Mucosa of rectum (tissue), 2 donors: ENCODE results near the gene EIF6.

Source experiments
- H3K27ac ChIP-seq, 2 donors: one replicate each; pipeline ENCODE4 v1.7.0; 2013; ENCODE audit warnings: inconsistent platforms in 2 of 2, low read depth in 2 of 2, low read length in 2 of 2
- H3K27me3 ChIP-seq, 2 donors: one replicate each; pipeline ENCODE4 v1.7.0; 2013; ENCODE audit warnings: low read length in 2 of 2; ENCODE audit not compliant: control insufficient read depth in 2 of 2, insufficient read depth in 2 of 2
- H3K36me3 ChIP-seq, 2 donors: one replicate each; pipeline ENCODE4 v1.7.0; 2013; ENCODE audit warnings: low read length in 2 of 2; ENCODE audit not compliant: control insufficient read depth in 2 of 2, insufficient read depth in 2 of 2
- H3K4me1 ChIP-seq, 2 donors: one replicate each; pipeline ENCODE4 v1.7.0; 2013; ENCODE audit warnings: low read length in 2 of 2, mild to moderate bottlenecking in 1 of 2; ENCODE audit not compliant: control insufficient read depth in 2 of 2, insufficient read depth in 2 of 2
- H3K4me3 ChIP-seq, 2 donors: one replicate each; pipeline ENCODE4 v1.7.0; 2013; ENCODE audit warnings: low read length in 2 of 2
- H3K9ac ChIP-seq, 2 donors: one replicate each; pipeline ENCODE4 v1.7.0; 2013; ENCODE audit warnings: low read length in 2 of 2, low read depth in 1 of 2, mild to moderate bottlenecking in 1 of 2
- H3K9me3 ChIP-seq, 2 donors: one replicate each; pipeline ENCODE4 v1.7.0; 2013; ENCODE audit warnings: low read length in 2 of 2; ENCODE audit not compliant: control insufficient read depth in 2 of 2
- donor health status: healthy.
- donor health status: Normal muscosa, but diverticular disease.

The EIF6 gene

DNA sequence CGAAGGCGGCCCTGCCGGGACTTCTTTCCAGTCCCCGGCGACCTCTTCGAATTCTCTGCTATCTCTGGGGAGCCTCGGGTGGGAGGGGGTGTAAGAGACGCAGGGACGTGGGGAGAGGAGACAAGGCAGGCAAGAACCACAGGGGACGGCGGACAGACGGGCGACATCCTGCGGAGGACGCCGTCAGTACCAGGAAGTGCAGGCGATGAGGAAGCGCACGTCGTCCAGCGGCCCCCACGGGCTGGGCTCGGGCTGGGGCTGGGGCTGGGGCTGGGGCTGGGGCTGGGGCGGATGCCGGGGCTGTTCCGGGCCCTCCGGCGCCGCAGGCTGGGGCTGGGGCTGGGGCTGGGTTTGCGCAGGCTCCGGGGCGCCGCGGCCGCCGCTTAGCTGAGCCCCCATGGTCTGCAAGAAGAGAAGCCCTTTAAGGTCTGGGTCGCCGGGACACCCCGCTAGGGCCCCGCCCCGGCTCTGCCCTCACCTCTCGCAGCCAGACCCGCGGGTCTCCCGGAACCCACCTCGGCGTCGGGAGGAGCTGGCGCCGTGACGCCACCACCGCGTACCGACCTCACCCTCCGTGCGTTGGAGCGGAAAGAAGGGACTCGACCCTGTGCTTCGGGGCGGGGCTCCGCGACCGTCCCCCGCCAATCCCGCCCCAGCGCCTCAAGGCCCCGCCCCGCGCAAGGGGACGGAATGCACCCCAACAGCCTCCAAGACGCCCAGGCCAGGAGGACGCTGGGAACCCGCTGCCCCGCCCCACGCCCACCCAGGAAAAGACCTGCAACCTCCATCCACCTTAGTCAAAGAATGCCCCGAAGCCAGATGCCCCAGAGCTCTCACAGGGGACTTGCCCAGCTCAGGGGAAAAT lies 6.8 kb downstream of the EIF6 start, which contains the start of gene MMP24OS:
Gene MMP24OS (minus strand): TSS at position 592 of the 865 bp plus-strand sequence. CDS start 193 bp downstream, at position 399.
- peaks cover 11 to 15% of the 10 kb centered on the region in 2 donors for H3K4me1 ChIP-seq
- peaks cover 43 to 47% of the 10 kb centered on the region in 2 donors for H3K36me3 ChIP-seq
- peak within 1 kb of the TSS; percentile 72 to 87 for H3K4me3 ChIP-seq
- H3K27me3 ChIP-seq, result no peaks in the 10 kb centered on the region
- no peaks in the 10 kb centered on the region for H3K9me3 ChIP-seq
- peak within 1 kb of the TSS; percentile 95 to 97 for H3K27ac ChIP-seq
- peak within 1 kb of the TSS; percentile 88 to 95 for H3K9ac ChIP-seq

DNA sequence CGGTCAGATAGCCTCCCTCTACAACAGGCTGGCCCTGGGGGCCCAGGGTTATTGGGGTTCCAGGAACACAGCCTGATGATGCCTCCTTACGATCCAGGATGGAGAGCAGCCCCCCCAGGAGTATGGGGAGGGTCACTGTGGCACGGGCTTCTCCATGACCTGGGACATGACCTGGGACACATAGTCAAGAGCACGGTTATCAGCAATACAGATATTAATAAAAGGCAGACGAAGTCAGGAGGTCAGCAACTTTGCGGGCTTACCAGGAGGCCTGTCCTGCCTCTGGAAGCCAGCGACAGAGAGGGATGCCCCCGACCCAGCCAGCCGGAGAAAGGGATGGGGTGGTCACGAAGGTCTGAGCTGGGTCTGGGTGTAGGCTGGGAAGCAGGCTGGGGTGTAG lies 7.4 kb downstream of the EIF6 start:
- H3K4me1 ChIP-seq, result peaks cover 11 to 15% of the 10 kb centered on the region in 2 donors
- H3K4me3 ChIP-seq, result peak overlapping the region; percentile 72 to 87
- H3K9me3 ChIP-seq, result no peaks in the 10 kb centered on the region
- no peaks in the 10 kb centered on the region for H3K27me3 ChIP-seq
- H3K36me3 ChIP-seq, result peaks cover 41 to 45% of the 10 kb centered on the region in 2 donors
- H3K27ac ChIP-seq, result peak overlapping the region; percentile 95 to 97
- peak overlapping the region; percentile 88 to 95 for H3K9ac ChIP-seq

DNA sequence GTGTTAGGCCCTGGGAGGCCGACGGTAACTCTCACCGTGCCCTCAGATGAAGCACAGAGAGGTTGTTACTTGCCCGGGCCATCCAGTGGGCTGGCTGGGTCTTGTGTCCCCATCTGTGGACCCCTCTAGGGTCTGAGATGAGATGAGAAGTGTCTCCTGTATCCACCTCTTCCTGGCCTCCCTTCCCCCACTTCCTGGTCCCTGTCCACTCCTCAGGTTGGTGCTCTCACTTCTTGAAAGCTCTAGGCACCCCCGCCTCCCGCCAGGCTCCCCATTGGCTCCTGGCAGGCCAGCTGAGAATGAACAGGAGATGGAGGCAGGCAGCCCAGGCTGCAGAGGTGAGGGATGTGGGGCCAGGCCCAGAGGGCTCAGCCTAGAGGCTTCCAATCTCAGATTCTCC lies 8.2 kb downstream of the EIF6 start:
- Histone ChIP-seq H3K27me3 (no peaks in the 10 kb centered on the region), H3K9ac (peak overlapping the region in 1 of 2 donors; percentile 88), H3K4me1 (peaks cover 11 to 15% of the 10 kb centered on the region in 2 donors), H3K36me3 (peaks cover 41 to 43% of the 10 kb centered on the region in 2 donors), H3K4me3 (peak overlapping the region; percentile 72 to 87), H3K27ac (peak overlapping the region in 1 of 2 donors; percentile 95), H3K9me3 (no peaks in the 10 kb centered on the region)

DNA sequence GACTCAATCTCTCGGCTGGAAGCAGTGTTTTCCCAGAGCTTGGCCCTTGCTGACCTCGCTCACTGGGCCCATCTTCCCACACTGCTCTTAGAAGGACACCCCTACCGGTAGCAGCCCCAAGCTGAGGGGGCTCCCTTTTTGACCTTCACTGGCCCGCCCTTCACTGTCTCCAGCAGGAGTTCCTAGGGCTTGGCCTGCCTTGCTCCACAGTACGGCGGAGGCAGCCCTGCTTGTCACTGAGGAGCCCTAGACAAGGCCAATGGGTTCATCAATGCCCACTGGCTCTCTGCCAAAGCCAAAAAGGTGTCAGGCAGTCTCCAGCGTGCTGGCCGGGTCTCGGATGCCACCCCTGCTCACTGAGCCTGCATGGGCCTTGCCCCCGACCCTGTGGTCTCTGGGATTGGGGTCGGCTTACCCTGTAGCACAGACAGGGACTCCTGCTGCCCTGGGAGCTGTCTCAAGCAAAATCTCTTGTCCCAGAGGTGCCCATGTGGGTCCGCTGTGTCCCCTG lies 8.8 kb downstream of the EIF6 start:
- Histone ChIP-seq H3K27ac (no peak overlapping the region), H3K9ac (no peak overlapping the region), H3K4me1 (peaks cover 11 to 15% of the 10 kb centered on the region in 2 donors), H3K36me3 (peaks cover 46 to 47% of the 10 kb centered on the region in 2 donors), H3K27me3 (no peaks in the 10 kb centered on the region), H3K4me3 (no peak overlapping the region), H3K9me3 (no peaks in the 10 kb centered on the region)

DNA sequence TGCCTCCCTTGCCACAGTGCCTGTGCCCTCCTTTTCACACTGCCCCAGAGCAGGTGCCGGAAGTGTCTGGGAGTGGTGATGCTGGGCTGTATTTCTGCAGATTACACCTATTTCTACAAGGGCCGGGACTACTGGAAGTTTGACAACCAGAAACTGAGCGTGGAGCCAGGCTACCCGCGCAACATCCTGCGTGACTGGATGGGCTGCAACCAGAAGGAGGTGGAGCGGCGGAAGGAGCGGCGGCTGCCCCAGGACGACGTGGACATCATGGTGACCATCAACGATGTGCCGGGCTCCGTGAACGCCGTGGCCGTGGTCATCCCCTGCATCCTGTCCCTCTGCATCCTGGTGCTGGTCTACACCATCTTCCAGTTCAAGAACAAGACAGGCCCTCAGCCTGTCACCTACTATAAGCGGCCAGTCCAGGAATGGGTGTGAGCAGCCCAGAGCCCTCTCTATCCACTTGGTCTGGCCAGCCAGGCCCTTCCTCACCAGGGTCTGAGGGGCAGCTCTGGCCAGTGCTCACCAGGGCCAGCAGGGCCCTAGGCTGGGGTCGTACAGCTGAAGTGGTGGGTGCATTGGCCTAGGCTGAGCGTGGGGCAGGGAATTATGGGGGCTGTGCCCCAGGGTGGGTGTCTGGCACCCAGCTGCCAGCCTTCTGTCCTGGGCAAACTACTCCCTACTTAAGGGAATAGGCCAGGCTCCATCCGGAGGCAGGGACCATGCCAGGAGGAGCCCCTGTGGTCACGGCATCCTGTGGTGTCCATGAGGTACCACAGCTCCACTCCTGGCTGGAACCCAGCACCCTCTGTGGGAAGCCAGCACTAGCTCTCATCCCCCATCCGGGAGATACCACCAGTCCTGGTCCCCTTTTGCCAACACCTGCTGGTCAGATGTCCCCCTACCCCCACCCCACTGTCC lies 10.1 kb downstream of the EIF6 start:
- peaks cover 35 to 38% of the 10 kb centered on the region in 2 donors for H3K36me3 ChIP-seq

DNA sequence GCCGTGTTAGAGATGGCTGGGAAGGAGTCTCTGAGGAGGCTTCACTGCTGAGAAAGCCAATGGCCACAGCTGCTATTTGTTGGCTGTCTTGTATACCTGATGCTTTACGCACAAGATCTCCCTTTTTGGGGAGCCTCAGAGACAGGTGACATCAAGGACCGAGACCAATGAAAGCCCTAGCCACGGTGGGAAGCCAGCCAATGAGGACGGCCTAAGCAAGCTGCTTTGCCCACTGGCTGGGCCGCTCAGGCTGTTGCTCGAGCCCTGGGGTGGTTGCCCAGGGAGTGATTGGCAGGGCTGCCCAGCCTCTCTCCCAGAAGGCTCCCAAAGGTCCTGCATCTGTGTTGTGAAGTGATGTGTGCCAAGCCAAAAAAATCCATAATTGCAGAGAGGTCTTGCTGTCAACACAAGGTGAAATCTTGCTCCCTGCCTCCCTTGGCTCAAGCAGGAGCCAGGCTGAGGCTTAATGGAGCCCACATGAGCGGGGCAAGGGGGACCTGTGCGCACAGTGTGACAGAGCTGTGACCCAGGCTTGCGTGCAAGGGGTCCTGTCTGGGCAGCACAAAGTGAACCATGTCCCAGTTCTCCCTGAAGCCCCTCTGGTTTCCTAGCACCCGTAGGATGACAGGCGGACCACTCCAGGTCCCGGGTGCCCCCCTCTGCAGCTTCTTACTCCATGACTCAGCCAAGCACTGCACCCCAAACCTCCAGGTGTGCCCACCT lies 11.0 kb downstream of the EIF6 start:
- Histone ChIP-seq H3K4me1 (peaks cover 14% of the 10 kb centered on the region in 2 donors), H3K4me3 (no peak overlapping the region), H3K36me3 (peaks cover 27 to 30% of the 10 kb centered on the region in 2 donors), H3K27ac (no peak overlapping the region), H3K9ac (no peak overlapping the region), H3K27me3 (no peaks in the 10 kb centered on the region), H3K9me3 (no peaks in the 10 kb centered on the region)

More for the DNA sequence above, 10.1 kb downstream of the EIF6 start:
- H3K9me3 ChIP-seq, result no peaks in the 10 kb centered on the region
- no peak overlapping the region for H3K4me3 ChIP-seq
- H3K27ac ChIP-seq, result no peak overlapping the region
- no peaks in the 10 kb centered on the region for H3K27me3 ChIP-seq
- H3K9ac ChIP-seq, result no peak overlapping the region
- peaks cover 14 to 15% of the 10 kb centered on the region in 2 donors for H3K4me1 ChIP-seq

DNA sequence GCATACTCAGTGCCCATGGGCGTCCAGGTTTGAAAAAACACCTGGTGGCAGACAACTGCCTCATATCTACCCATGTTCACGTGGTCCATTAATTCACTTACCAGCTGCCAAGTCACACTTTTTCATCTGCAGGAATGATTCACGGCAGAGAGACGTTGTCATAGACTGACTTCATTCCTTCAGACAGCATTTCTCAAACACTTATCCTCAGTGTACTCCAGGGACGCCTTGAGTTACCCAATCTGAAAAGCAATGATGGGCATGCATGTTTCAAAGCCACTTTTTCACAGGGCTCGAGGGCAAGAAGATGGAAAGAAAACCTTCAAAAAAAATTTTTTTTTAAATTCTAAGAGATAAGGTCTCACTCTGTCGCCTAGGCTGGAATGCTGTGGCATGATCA lies 12.7 kb downstream of the EIF6 start:
- H3K4me3 ChIP-seq, result no peak overlapping the region
- no peak overlapping the region for H3K27ac ChIP-seq

DNA sequence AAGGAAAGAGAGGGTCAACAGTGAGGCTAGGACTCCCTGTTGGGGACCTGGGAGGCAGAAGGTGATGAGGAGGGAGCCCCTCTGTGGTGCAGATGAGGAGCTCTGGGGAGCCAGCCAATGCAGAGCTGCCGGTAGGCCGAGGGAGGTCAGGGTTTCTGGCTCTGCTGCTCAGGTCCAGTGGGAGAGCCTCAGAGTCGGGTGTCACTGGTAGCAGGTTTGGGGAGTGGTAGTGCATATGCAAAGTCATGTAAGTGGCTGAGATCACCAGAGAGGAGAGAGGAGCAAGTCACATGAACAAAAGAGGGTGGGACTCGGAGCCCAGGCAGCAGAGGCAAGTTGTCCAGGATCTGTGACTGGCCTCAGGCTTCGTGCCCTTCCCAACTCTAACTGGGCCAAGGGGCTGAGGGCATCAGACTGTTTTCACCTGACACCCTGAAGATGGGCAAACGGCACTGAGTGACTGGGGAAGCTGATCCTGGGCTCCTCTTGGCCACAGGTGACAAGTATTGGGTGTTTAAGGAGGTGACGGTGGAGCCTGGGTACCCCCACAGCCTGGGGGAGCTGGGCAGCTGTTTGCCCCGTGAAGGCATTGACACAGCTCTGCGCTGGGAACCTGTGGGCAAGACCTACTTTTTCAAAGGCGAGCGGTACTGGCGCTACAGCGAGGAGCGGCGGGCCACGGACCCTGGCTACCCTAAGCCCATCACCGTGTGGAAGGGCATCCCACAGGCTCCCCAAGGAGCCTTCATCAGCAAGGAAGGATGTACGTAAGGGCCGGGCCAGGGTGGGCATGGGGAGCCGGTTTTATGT lies 13.3 kb downstream of the EIF6 start:
- H3K27me3 ChIP-seq, result no peaks in the 10 kb centered on the region
- H3K4me1 ChIP-seq, result peaks cover 0 to 5% of the 10 kb centered on the region in 2 donors
- H3K27ac ChIP-seq, result no peak overlapping the region
- no peaks in the 10 kb centered on the region for H3K9me3 ChIP-seq
- peaks cover 23 to 31% of the 10 kb centered on the region in 2 donors for H3K36me3 ChIP-seq
- H3K9ac ChIP-seq, result no peak overlapping the region
- no peak overlapping the region for H3K4me3 ChIP-seq

More for the DNA sequence above, 12.7 kb downstream of the EIF6 start:
- peaks cover 26 to 31% of the 10 kb centered on the region in 2 donors for H3K36me3 ChIP-seq
- peaks cover 5 to 11% of the 10 kb centered on the region in 2 donors for H3K4me1 ChIP-seq
- H3K27me3 ChIP-seq, result no peaks in the 10 kb centered on the region
- H3K9ac ChIP-seq, result no peak overlapping the region
- no peaks in the 10 kb centered on the region for H3K9me3 ChIP-seq
